Keratinocyte (primary cell): ENCODE measurements around the gene SFMBT1.

Experiments
- EZH2 ChIP-seq: IDR thresholded peaks from one replicate; pipeline ENCODE4 v1.6.1; 2012; ENCODE audit warnings: inconsistent platforms, mild to moderate bottlenecking, low read length, moderate library complexity
- TF ChIP-seq, protein P1 (sequence below), 3 experiments: IDR thresholded peaks in 1 of 3; conservative IDR thresholded peaks in 1 of 3; optimal IDR thresholded peaks in 1 of 3; 2 replicates in 2 of 3; 3 replicates in 1 of 3; pipeline versions ENCODE3 to v1.5.1; 2011; ENCODE audit warnings: low read length in 3 of 3, mild to moderate bottlenecking in 3 of 3, moderate library complexity in 2 of 3, control low read depth in 1 of 3, inconsistent platforms in 1 of 3; ENCODE audit not compliant: insufficient read depth in 2 of 3; ENCODE audit errors: extremely low read depth in 1 of 3

DNA sequence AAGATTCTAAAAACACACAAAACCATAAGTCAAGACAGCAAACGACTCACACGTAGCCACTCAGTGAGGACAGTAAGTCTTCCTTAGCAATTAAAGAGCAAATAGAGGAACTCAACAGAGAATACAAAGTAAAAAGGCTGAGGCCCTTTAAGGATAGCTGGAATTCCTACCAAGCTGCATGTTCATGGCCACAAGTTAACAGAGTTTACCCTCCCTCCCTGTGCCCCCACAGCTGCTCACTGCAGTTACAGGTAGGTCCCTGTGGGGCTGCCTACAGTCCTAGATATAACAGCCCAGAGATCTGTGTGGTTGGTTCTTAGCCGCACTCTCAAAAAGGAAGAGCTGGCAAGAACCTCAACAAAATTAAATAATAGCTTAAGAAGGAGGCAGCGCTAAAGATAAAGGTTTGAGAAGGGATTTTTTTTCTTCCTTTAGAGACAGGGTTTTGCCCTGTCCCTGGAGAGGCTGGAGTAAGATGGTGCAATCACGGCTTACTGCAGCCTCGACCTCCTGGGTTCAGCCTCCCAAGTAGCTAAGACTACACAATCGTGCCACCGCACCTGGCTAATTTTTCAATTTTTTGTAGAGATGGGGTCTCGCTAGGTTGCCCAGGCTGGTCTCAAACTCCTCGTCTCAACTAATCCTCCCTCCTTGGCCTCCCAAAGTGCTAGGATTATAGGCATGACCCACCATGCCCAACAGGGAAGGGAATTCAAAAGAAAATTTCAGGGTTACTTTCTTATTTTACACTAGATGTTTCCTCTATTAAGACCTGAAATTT is 19.3 kb downstream of the SFMBT1 start:
- TF ChIP-seq, protein P1, sequence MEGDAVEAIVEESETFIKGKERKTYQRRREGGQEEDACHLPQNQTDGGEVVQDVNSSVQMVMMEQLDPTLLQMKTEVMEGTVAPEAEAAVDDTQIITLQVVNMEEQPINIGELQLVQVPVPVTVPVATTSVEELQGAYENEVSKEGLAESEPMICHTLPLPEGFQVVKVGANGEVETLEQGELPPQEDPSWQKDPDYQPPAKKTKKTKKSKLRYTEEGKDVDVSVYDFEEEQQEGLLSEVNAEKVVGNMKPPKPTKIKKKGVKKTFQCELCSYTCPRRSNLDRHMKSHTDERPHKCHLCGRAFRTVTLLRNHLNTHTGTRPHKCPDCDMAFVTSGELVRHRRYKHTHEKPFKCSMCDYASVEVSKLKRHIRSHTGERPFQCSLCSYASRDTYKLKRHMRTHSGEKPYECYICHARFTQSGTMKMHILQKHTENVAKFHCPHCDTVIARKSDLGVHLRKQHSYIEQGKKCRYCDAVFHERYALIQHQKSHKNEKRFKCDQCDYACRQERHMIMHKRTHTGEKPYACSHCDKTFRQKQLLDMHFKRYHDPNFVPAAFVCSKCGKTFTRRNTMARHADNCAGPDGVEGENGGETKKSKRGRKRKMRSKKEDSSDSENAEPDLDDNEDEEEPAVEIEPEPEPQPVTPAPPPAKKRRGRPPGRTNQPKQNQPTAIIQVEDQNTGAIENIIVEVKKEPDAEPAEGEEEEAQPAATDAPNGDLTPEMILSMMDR (optimal IDR thresholded peaks at IDR 0.05 in 1 of 3, IDR thresholded peaks at IDR 0.05 in 1 of 3, conservative IDR thresholded peaks at IDR 0.05 in 1 of 3; ENCODE audit: extremely low read depth in 1 of 3, insufficient read depth in 2 of 3, low read length in 3 of 3), result no peak
- TF ChIP-seq EZH2, result no peak
